ENCODE results near the gene RPS5.

DNA sequence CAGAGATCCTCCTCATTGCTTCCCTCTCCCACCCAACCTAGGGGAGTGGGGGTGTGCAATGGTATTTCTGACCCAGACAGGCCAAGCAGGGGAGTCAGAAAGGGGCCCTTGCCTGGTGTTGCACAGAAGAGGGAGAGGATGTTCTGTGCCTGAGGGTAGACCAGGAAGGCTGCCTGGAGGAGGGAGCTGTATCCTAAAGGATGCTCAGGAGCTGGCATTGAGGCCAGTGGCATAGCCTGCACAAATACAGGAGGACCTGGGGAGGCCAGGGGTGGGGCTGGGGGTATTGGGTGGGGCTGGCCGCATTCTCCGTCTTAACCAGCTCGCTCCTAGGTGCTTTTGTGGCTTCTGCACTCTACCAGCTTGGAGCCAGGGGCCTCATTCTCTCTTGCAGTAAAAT is 12.8 kb downstream of the RPS5 start:
- TF ChIP-seq POLR2A (IDR thresholded peaks at IDR 0.05; ENCODE audit: low read length) (no peak), GATA1 (IDR thresholded peaks at IDR 0.05; ENCODE audit: low read depth, low read length) (no peak)
